ENCODE results near the gene STAMBPL1. TPM values are rescaled to one million over a fixed set of nuclear protein-coding genes. Genes with fewer than 3 reads are reported as not detected.

Gene STAMBPL1
- total RNA-seq, 1 experiment from 2014 or later, result 9.4 TPM

DNA sequence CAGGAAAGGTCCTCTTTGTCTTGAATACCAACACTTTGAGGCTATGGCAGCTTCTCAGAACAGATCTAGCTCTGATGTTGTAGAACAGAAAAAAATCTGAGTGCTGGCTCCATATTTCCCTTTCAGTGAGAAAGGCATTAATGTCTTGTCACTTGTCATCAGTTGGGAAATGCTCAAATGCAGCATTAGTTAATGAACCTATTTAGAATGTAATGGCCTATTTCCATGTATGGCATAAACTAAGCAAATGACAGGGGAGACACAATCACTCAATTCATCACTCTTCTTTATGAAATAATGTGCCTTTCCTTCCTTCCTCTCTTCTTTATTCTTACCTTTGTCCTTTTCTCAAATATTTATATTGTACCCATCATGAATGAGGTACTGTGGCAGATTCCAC is 5.0 kb upstream of the STAMBPL1 start:
- CTCF ChIA-PET, result no interaction called here
- no peaks in the 10 kb centered on the region for H3K4me1 Mint-ChIP-seq (ENCODE audit: low read depth, unreplicated experiment)

DNA sequence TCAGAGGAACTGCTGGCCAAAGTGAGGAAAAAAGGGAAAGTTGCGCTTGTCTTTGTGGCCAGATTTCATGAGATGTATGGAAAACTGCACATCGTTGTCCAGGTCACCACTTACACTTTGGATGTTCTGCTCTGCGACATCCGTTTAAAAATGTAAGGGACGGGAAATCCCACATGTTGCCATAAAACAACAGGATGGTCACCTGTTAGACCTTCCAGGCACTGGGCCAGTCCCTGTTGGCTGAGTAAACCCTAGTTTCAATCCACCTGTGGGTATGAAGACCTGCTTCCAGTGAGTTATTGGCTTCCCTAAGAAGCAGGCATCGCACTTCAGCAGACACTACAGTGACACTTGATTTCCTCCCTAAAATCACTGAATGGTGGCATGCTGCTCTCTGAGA is 2.7 kb upstream of the STAMBPL1 start:
- no peak overlapping the region for H3K27ac Mint-ChIP-seq (ENCODE audit: unreplicated experiment)
- intact Hi-C loops (cut with micrococcal nuclease; ENCODE audit: unreplicated experiment), result no loop called here
- H3K9me3 Mint-ChIP-seq (ENCODE audit: low read depth, unreplicated experiment), result no peaks in the 10 kb centered on the region
- H3K27me3 Mint-ChIP-seq (ENCODE audit: unreplicated experiment), result no peaks in the 10 kb centered on the region
- no peaks in the 10 kb centered on the region for H3K4me1 Mint-ChIP-seq (ENCODE audit: low read depth, unreplicated experiment)
- TF ChIP-seq, protein P1, sequence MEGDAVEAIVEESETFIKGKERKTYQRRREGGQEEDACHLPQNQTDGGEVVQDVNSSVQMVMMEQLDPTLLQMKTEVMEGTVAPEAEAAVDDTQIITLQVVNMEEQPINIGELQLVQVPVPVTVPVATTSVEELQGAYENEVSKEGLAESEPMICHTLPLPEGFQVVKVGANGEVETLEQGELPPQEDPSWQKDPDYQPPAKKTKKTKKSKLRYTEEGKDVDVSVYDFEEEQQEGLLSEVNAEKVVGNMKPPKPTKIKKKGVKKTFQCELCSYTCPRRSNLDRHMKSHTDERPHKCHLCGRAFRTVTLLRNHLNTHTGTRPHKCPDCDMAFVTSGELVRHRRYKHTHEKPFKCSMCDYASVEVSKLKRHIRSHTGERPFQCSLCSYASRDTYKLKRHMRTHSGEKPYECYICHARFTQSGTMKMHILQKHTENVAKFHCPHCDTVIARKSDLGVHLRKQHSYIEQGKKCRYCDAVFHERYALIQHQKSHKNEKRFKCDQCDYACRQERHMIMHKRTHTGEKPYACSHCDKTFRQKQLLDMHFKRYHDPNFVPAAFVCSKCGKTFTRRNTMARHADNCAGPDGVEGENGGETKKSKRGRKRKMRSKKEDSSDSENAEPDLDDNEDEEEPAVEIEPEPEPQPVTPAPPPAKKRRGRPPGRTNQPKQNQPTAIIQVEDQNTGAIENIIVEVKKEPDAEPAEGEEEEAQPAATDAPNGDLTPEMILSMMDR (IDR thresholded peaks at IDR 0.05; ENCODE audit: unreplicated experiment), result no peak
- BruUV-seq (replicated peaks), result no TSS peak
- peaks cover 21% of the 10 kb centered on the region for H3K36me3 Mint-ChIP-seq (ENCODE audit: insufficient read depth, unreplicated experiment)
- CTCF ChIA-PET, result no interaction called here
- no peak for DNase-seq
- H3K4me3 Mint-ChIP-seq (ENCODE audit: low read depth, unreplicated experiment), result no peak overlapping the region

More for the DNA sequence above, 5.0 kb upstream of the STAMBPL1 start:
- DNase-seq, result no peak
- no TSS peak for BruUV-seq (replicated peaks)
- TF ChIP-seq, protein P1 (IDR thresholded peaks at IDR 0.05; ENCODE audit: unreplicated experiment), result no peak
- intact Hi-C loops (cut with micrococcal nuclease; ENCODE audit: unreplicated experiment), result no loop called here
- Mint-ChIP-seq H3K9me3 (ENCODE audit: low read depth, unreplicated experiment) (no peaks in the 10 kb centered on the region), H3K4me3 (ENCODE audit: low read depth, unreplicated experiment) (no peak overlapping the region), H3K36me3 (ENCODE audit: insufficient read depth, unreplicated experiment) (peaks cover 7% of the 10 kb centered on the region), H3K27me3 (ENCODE audit: unreplicated experiment) (no peaks in the 10 kb centered on the region), H3K27ac (ENCODE audit: unreplicated experiment) (no peak overlapping the region)

DNA sequence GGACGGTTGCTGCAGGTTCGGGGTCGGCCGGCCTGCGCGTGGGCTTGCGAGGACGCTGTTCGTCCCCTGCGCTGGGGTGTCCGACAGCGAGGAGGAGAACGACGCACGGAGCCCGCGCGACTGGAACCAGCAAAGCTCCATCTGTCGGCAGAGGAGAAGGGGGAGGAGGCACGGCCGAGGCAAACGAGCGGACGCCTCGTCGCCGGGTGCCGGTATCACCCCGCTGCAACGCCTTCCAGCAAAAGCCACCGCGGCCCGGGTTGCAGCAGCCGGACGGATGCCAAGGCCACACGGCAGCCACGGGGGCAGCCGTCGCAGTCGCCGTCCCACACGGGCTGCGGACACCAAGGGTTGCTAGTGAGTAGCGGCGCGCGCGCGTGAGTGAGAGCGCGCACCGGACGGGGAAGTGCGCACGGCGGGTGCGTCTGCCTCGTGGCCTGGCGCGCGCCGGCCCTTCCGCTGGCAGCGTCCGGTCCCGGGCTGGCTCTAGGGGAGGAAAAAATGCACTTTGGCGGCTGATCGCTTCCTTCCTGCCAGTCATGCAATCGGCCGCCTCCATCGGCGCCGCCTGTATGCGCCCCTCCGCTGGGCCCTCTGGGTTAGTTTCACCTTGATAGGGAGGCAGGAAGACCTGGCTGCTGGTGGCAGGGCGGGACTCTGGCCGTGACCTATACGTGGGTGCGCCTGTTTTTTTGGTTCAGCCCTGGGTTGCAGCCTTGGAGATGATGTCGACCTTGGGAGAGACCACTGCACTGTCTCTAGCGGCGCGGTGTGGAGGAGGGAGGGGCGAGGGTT is 434 bp downstream of the STAMBPL1 start:
- DNase-seq, result peak; percentile 74
- intact Hi-C loops (cut with micrococcal nuclease; ENCODE audit: unreplicated experiment), result loop anchor here (5.0 kb wide), 1 partner anchor 43 kb away; no protein-coding TSS in a partner anchor

DNA sequence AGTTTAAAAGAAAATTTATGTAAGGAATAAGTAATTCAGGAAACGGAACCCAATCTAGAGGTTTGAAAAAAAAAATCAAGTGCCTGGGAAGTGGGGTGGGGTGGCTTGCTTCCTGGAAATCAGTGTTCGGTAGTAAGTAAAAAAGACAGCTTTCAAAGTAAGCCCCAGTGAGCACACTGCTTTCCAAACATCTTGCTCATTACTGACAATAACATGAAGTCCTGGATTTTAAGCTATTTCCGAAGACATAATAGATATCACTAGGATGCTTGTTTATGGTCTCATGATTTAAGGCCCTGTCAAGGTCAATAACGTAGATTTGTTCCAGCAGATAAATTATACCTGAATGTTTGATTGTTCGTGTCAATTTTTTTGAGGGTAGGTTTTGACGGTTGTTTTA is 1.3 kb downstream of the STAMBPL1 start:
- peak overlapping the region; percentile 69 for H3K27ac Mint-ChIP-seq (ENCODE audit: unreplicated experiment)
- H3K36me3 Mint-ChIP-seq (ENCODE audit: insufficient read depth, unreplicated experiment), result peaks cover 21% of the 10 kb centered on the region
- no peaks in the 10 kb centered on the region for H3K27me3 Mint-ChIP-seq (ENCODE audit: unreplicated experiment)
- CTCF ChIA-PET, result no interaction called here
- TF ChIP-seq, protein P1 (IDR thresholded peaks at IDR 0.05; ENCODE audit: unreplicated experiment), result no peak
- no peaks in the 10 kb centered on the region for H3K9me3 Mint-ChIP-seq (ENCODE audit: low read depth, unreplicated experiment)
- TSS peak; percentile 58 for BruUV-seq (replicated peaks)
- DNase-seq, result no peak
- H3K4me1 Mint-ChIP-seq (ENCODE audit: low read depth, unreplicated experiment), result peaks cover 15% of the 10 kb centered on the region
- H3K4me3 Mint-ChIP-seq (ENCODE audit: low read depth, unreplicated experiment), result peak overlapping the region; percentile 92
- intact Hi-C loops (cut with micrococcal nuclease; ENCODE audit: unreplicated experiment), result loop anchor here (5.0 kb wide), 1 partner anchor 44 kb away; no protein-coding TSS in a partner anchor

More for the DNA sequence above, 434 bp downstream of the STAMBPL1 start:
- Mint-ChIP-seq H3K4me1 (ENCODE audit: low read depth, unreplicated experiment) (peaks cover 15% of the 10 kb centered on the region), H3K36me3 (ENCODE audit: insufficient read depth, unreplicated experiment) (peaks cover 21% of the 10 kb centered on the region), H3K27ac (ENCODE audit: unreplicated experiment) (peak overlapping the region; percentile 73), H3K27me3 (ENCODE audit: unreplicated experiment) (no peaks in the 10 kb centered on the region), H3K9me3 (ENCODE audit: low read depth, unreplicated experiment) (no peaks in the 10 kb centered on the region), H3K4me3 (ENCODE audit: low read depth, unreplicated experiment) (peak overlapping the region; percentile 92)
- TF ChIP-seq, protein P1 (IDR thresholded peaks at IDR 0.05; ENCODE audit: unreplicated experiment), result no peak
- no TSS peak for BruUV-seq (replicated peaks)
- CTCF ChIA-PET, result no interaction called here
